RKO (cell line): ENCODE results near the gene ADAMTS6.

Experiments
- DNase-seq: peaks from one replicate; pipeline ENCODE4 v3.0.0-alpha.2; 2016; ENCODE audit warnings: low spot score

The ADAMTS6 gene

GRCh38 chr5:65144136-65144871 lies 337.4 kb downstream of the ADAMTS6 start:
- no peak for DNase-seq

- DNase-seq: no peak
Measured at GRCh38 chr5:65142511-65143011, 339.2 kb downstream of the ADAMTS6 start.

- DNase-seq: no peak
Measured at GRCh38 chr5:65142016-65142415, 339.7 kb downstream of the ADAMTS6 start.

- DNase-seq: no peak
Measured at GRCh38 chr5:65141493-65141892, 340.2 kb downstream of the ADAMTS6 start.

GRCh38 chr5:65137631-65138030 lies 344.1 kb downstream of the ADAMTS6 start:
- DNase-seq: no peak

- no peak for DNase-seq
Measured at GRCh38 chr5:65133477-65134110, 348.1 kb downstream of the ADAMTS6 start.

GRCh38 chr5:65132386-65132785 lies 349.3 kb downstream of the ADAMTS6 start:
- no peak for DNase-seq

- no peak for DNase-seq
Measured at GRCh38 chr5:65128226-65128625, 353.5 kb downstream of the ADAMTS6 start.

GRCh38 chr5:65127161-65127901 lies 354.4 kb downstream of the ADAMTS6 start:
- no peak for DNase-seq

GRCh38 chr5:65126542-65127069 lies 355.1 kb downstream of the ADAMTS6 start:
- no peak for DNase-seq

GRCh38 chr5:65125591-65126541 lies 355.9 kb downstream of the ADAMTS6 start:
- no peak for DNase-seq

GRCh38 chr5:65121880-65122436 lies 359.8 kb downstream of the ADAMTS6 start:
- DNase-seq: peak; percentile 78

- DNase-seq: no peak
Measured at GRCh38 chr5:65120371-65120967, 361.3 kb downstream of the ADAMTS6 start.

- DNase-seq: no peak
Measured at GRCh38 chr5:65117525-65117924, 364.2 kb downstream of the ADAMTS6 start.

GRCh38 chr5:65113771-65114170 lies 367.9 kb downstream of the ADAMTS6 start:
- no peak for DNase-seq

GRCh38 chr5:65111961-65112658 lies 369.6 kb downstream of the ADAMTS6 start:
- no peak for DNase-seq

- DNase-seq: no peak
Measured at GRCh38 chr5:65108786-65109743, 372.7 kb downstream of the ADAMTS6 start.

GRCh38 chr5:65105301-65105700 lies 376.4 kb downstream of the ADAMTS6 start:
- no peak for DNase-seq

- DNase-seq: no peak
Measured at GRCh38 chr5:65104831-65105230, 376.9 kb downstream of the ADAMTS6 start.
